Measurements from ENCODE around the gene TLE2. TPM values are rescaled to one million over a fixed set of nuclear protein-coding genes. Genes with fewer than 3 reads are reported as not detected.

The TLE2 gene
- polyA plus RNA-seq, 3 donors = not detected

- Mint-ChIP-seq H3K27me3 (ENCODE audit: low read depth in 3 of 3) (peaks cover 3 to 13% (median 11%) of the 10 kb centered on the region in 3 donors), H3K4me1 (no peaks in the 10 kb centered on the region), H3K36me3 (no peaks in the 10 kb centered on the region), H3K27ac (no peak overlapping the region), H3K9me3 (peaks cover 0 to 3% (median 0%) of the 10 kb centered on the region in 7 donors), H3K4me3 (no peak overlapping the region)
- no peaks in the 10 kb centered on the region for H4K20me1 ChIP-seq (ENCODE audit: insufficient read depth, low read length)
- no peaks in the 10 kb centered on the region for H3K9me3 ChIP-seq (replicated peaks in 1 of 2; ENCODE audit: control insufficient read depth in 1 of 2, insufficient read depth in 1 of 2, low read length in 2 of 2)
- no peaks in the 10 kb centered on the region for H3K79me2 ChIP-seq (ENCODE audit: insufficient read depth, low read length)
- no peaks in the 10 kb centered on the region for H3K36me3 ChIP-seq (replicated peaks in 1 of 2; ENCODE audit: control insufficient read depth in 1 of 2, insufficient read depth in 2 of 2, low read length in 2 of 2)
- 95% methylated on average over 2 of the region's 7 CpGs for WGBS (ENCODE audit: insufficient coverage)
- H3K4me1 ChIP-seq (ENCODE audit: control insufficient read depth in 1 of 2, insufficient read depth in 2 of 2, low read length in 2 of 2) = no peaks in the 10 kb centered on the region
- no peak overlapping the region for H2AFZ ChIP-seq (ENCODE audit: insufficient read depth, low read depth, low read length, poor library complexity, severe bottlenecking)
- H3K9ac ChIP-seq (ENCODE audit: insufficient read depth, low read length, poor library complexity, severe bottlenecking) = no peak overlapping the region
- no peak overlapping the region for H3K4me3 ChIP-seq (replicated peaks in 1 of 3; ENCODE audit: low read depth in 2 of 3, low read length in 3 of 3)
- TF ChIP-seq CTCF (IDR thresholded peaks at IDR 0.05) = no peak
- intact Hi-C loops (cut with micrococcal nuclease) = no loop called here
- H3K27ac ChIP-seq (ENCODE audit: low read depth in 1 of 2, low read length in 2 of 2) = no peak overlapping the region
- H3K4me2 ChIP-seq (replicated peaks; ENCODE audit: extremely low read depth, low read length, poor library complexity, severe bottlenecking) = no peak overlapping the region
- H3K27me3 ChIP-seq (ENCODE audit: control insufficient read depth in 2 of 2, insufficient read depth in 2 of 2, low read length in 2 of 2) = no peaks in the 10 kb centered on the region
- no peak for DNase-seq
These were observed 11.2 kb downstream of the TLE2 start for GRCh38 chr19:3017923-3018322.

DNA sequence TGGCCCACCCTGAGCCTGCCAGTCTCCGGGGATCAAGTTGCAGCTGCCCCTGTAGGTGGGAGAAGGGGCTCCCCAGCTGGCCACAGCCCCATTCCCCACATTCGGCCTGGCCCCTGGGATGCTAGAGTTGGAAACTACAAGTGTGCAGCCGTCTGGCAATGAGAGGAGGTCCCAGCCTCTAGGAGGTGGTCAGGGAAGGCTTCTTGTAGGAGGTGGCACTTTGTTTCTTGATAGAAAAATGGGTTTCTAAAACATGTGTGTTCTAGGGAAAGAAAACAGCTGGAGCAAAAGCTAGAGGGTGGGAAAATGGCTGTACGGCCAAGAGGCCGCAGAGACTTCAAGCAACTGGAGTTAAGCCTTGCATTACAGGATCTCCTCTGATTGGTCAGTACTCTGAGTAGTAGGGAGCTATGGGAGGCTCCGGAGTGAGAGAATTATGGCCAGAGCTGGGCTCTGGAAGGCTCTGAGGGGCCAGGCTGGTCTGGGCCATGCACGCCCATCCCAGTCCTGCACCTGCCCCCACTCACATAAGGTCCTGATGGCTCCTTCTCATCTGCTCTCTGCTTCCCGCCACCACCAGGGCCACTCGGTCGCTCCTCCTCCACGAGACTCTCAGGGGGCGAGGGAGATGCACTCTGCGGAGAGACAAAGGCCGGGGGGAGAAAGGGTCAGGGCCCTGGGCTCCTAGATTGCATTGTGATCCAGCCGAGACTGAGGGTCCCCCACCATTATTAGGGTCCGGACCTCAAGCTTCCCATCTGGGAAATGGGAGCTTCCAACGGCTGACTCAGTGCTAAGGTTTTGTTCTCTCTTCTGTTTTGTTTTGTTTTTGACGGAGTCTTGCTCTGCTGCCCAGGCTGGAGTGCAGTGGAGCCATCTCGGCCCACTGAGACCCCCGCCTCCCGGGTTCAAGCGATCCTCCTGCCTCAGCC, 13.7 kb downstream of the TLE2 start:
- no peak overlapping the region for H3K4me2 ChIP-seq (replicated peaks; ENCODE audit: extremely low read depth, low read length, poor library complexity, severe bottlenecking)
- H2AFZ ChIP-seq (ENCODE audit: insufficient read depth, low read depth, low read length, poor library complexity, severe bottlenecking) = no peak overlapping the region
- TF ChIP-seq CTCF (IDR thresholded peaks at IDR 0.05) = no peak
- no peak overlapping the region for H3K4me3 ChIP-seq (replicated peaks in 1 of 3; ENCODE audit: low read depth in 2 of 3, low read length in 3 of 3)
- Mint-ChIP-seq H3K36me3 (no peaks in the 10 kb centered on the region), H3K27ac (no peak overlapping the region), H3K9me3 (no peaks in the 10 kb centered on the region), H3K4me3 (no peak overlapping the region), H3K27me3 (ENCODE audit: low read depth in 3 of 3) (peaks cover 4 to 12% (median 6%) of the 10 kb centered on the region in 3 donors), H3K4me1 (no peaks in the 10 kb centered on the region)
- no peaks in the 10 kb centered on the region for H3K79me2 ChIP-seq (ENCODE audit: insufficient read depth, low read length)
- H3K36me3 ChIP-seq (replicated peaks in 1 of 2; ENCODE audit: control insufficient read depth in 1 of 2, insufficient read depth in 2 of 2, low read length in 2 of 2) = no peaks in the 10 kb centered on the region
- DNase-seq = no peak
- no peaks in the 10 kb centered on the region for H3K27me3 ChIP-seq (ENCODE audit: control insufficient read depth in 2 of 2, insufficient read depth in 2 of 2, low read length in 2 of 2)
- no peak overlapping the region for H3K27ac ChIP-seq (ENCODE audit: low read depth in 1 of 2, low read length in 2 of 2)
- 98% methylated on average over 14 of the region's 22 CpGs for WGBS (ENCODE audit: insufficient coverage)
- H3K4me1 ChIP-seq (ENCODE audit: control insufficient read depth in 1 of 2, insufficient read depth in 2 of 2, low read length in 2 of 2) = no peaks in the 10 kb centered on the region
- intact Hi-C loops (cut with micrococcal nuclease) = no loop called here
- H3K9me3 ChIP-seq (replicated peaks in 1 of 2; ENCODE audit: control insufficient read depth in 1 of 2, insufficient read depth in 1 of 2, low read length in 2 of 2) = no peaks in the 10 kb centered on the region
- no peak overlapping the region for H3K9ac ChIP-seq (ENCODE audit: insufficient read depth, low read length, poor library complexity, severe bottlenecking)
- no peaks in the 10 kb centered on the region for H4K20me1 ChIP-seq (ENCODE audit: insufficient read depth, low read length)

Data from CD14-positive monocyte (primary cell).